Measurements from ENCODE around the gene LDB2.

LDB2 gene

DNA sequence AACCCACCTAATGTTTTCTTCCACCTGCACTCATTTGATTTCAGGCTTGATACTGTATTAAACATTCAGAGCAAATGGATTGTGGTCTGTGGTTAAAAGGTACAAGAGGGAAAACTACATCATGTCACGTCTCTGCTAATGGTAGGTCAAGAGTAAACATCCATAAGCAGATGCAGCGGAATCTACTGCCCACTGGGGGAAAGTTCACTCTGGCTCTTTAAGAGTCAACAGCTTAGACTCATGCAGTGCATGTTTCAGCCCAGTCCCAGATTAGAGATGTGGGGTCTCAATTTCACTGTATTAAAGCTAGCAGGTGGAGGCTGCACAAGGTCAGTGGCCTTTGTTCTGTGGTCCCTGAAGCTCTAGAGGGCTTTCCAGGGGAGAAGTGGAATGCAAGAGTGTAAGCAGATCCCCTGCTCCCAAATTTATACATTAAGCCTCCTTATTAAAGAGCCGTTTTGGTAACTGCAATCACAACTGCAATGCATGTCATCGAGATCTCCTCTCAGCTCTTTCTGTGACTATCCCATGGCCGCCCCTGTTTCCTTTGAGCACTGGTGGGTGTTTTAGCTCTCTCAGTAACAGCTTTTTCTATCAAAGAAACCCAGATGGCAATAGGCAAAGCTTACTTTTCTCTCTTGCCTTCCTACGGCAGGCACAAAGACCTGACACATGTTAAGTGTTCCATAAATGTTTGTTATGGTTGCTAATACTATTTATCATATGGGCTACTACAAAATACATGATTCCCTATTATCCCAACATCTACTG is 53.4 kb downstream of the LDB2 start:
- TF ChIP-seq, protein P1, sequence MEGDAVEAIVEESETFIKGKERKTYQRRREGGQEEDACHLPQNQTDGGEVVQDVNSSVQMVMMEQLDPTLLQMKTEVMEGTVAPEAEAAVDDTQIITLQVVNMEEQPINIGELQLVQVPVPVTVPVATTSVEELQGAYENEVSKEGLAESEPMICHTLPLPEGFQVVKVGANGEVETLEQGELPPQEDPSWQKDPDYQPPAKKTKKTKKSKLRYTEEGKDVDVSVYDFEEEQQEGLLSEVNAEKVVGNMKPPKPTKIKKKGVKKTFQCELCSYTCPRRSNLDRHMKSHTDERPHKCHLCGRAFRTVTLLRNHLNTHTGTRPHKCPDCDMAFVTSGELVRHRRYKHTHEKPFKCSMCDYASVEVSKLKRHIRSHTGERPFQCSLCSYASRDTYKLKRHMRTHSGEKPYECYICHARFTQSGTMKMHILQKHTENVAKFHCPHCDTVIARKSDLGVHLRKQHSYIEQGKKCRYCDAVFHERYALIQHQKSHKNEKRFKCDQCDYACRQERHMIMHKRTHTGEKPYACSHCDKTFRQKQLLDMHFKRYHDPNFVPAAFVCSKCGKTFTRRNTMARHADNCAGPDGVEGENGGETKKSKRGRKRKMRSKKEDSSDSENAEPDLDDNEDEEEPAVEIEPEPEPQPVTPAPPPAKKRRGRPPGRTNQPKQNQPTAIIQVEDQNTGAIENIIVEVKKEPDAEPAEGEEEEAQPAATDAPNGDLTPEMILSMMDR (IDR thresholded peaks at IDR 0.05), result no peak
- no peak for TF ChIP-seq ZFX (IDR thresholded peaks at IDR 0.05; ENCODE audit: borderline replicate concordance)
- H3K27ac ChIP-seq, result no peak overlapping the region

DNA sequence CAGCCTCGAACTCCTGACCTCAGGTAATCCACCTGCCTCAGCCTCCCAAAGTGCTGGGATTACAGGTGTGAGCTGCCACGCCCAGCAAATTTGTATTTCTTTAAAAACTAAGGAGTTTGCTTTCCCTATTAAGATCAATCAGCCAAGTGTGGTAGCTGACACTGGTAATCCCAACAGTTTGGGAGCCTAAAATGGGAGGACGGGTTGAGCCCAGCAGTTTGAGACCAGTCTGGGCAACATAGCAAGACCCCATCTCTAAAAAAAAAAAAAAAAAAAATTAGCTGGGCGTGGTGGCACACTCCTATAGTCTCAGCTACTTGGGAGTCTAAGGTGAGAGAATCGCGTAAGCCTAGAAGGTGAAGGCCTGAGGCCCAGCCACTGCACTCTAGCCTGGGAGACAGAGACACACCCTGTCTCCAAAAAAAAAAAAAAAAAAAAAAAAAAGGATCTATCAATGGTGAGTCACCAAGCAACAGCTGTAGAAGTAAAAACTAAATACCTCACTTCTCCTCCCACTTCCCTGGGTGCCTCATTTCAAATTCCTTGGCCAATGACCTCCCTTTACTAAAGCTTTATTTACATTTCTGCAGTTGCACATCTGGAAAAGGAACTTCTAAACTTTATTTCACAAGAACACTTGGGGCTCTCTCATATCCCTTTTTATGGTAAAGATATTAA is 54.5 kb downstream of the LDB2 start:
- H3K27ac ChIP-seq, result no peak overlapping the region
- TF ChIP-seq ZFX (IDR thresholded peaks at IDR 0.05; ENCODE audit: borderline replicate concordance), result no peak
- TF ChIP-seq, protein P1 (IDR thresholded peaks at IDR 0.05), result no peak

DNA sequence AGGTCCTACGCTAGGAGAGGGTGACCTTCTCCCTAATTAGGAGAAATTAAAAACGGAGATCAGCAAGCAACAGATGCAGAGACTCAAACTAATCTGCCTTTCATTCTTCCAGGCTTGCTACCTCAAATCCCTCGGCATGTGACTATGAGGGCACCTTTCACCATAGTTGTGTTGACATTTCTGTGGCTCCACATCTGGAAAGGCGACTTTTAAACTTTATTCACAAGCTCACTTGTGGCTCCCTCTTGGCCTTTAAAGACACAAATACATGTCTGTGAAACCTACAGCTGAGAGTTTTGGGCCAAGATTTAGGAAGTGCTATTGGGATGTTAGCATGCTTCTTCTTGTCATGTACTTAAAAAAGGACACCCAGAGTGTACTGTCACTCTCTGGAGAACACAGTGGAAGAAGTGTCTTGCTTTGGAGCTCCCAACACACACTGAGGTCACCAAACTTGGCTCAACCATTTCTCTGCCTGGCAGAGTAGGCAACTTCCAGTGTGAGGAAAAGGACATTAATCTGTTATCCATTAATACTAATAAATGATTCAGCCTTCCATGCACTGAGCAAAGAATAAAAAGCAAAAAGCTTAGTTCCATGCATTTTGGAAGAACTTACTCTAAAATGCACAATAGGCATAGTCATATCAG is 60.1 kb downstream of the LDB2 start:
- TF ChIP-seq ZFX (IDR thresholded peaks at IDR 0.05; ENCODE audit: borderline replicate concordance), result no peak
- TF ChIP-seq, protein P1 (IDR thresholded peaks at IDR 0.05), result no peak
- no peak overlapping the region for H3K27ac ChIP-seq

DNA sequence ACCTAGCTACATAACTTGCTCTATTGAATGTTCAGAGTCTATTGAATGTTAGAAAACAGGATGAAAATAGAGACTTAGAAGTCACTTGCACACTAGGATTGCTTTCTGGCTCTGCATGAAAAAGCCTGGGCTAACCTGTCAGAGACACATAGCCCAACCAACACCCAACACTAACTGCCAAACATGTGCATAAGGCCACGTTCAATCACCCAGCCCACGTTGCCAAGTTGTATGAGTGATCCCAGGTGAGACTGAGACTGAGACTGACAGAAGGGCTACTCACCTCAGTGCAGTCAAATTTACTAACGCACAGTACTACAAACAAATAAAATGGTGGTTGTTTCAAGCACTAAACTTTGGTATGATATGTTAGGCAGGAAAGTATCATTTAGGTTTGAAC is 61.0 kb downstream of the LDB2 start:
- H3K27ac ChIP-seq, result no peak overlapping the region
- TF ChIP-seq, protein P1 (IDR thresholded peaks at IDR 0.05), result no peak
- TF ChIP-seq ZFX (IDR thresholded peaks at IDR 0.05; ENCODE audit: borderline replicate concordance), result no peak

DNA sequence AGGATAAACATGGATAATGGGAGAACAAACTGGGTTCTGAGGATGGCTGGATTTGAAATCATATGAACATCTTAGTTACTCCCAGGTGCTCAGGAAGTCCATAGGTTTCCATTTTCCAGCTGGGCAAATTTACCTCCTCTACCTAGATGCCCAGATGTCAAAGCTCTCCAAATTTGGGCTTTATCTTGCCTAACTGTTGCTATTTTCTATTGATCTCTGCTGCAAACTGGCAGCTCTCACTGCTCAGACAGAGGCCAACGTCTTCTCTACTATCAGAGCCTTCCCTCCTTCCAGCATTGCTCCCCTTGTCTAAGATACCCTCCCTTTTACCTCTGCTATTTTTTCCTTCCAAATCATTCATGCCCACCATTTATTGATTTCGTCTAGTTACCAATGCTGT is 62.1 kb downstream of the LDB2 start:
- TF ChIP-seq ZFX (IDR thresholded peaks at IDR 0.05; ENCODE audit: borderline replicate concordance), result no peak
- TF ChIP-seq, protein P1 (IDR thresholded peaks at IDR 0.05), result no peak
- no peak overlapping the region for H3K27ac ChIP-seq

DNA sequence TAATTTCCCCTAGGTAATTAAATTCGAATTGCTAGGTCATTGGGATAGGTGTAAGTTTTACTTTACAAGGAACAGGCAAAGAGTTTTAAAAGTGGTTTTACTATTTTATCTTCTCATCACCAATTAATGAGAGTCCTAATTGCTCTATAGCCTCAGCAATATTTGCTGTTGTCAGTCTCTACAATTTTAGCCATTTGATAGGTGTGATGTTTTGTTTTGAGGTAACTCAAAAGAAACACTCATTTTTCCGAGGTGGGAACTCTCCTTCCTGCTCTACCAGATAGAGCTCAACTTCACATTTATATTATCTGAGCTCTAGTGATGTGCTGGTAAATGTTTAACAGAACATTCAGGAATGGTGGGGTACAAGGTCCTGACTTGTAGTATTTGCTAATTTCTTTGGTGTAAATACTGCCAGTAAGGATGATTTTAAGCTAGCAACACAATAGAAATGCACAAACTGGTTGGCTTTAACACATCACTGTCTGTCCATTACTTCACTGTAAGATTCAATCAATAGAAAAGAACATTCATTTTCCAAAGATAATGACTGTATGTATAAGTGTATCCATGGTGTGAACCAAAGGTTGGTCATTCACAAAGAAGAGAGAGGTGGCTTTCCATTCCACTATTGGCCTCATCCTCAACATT is 62.7 kb downstream of the LDB2 start:
- H3K27ac ChIP-seq, result no peak overlapping the region
- TF ChIP-seq, protein P1 (IDR thresholded peaks at IDR 0.05), result no peak
- no peak for TF ChIP-seq ZFX (IDR thresholded peaks at IDR 0.05; ENCODE audit: borderline replicate concordance)
